ENCODE results near the gene WNT4.

The WNT4 gene

DNA sequence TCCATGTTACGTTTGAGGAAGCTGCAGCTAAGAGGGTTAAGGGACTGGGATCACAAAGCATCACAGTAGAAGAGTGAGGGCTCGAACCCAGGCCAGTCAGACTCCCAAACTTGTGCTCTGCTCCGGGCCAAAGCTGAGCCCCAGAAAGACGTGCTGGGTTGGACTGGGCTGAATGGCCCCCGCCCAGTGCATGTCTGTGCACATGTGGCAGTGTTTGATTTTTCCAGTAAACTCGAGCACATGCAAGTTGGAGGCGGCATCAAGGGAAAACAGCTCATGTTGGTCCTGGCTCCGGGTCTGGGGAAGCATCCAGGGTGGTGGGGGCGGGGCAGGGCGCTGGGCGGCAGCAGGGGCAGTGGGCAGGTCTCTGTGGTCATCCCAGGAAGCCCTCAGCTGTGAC, 39.8 kb upstream of the WNT4 start (continued):
- TF ChIP-seq, protein P1, sequence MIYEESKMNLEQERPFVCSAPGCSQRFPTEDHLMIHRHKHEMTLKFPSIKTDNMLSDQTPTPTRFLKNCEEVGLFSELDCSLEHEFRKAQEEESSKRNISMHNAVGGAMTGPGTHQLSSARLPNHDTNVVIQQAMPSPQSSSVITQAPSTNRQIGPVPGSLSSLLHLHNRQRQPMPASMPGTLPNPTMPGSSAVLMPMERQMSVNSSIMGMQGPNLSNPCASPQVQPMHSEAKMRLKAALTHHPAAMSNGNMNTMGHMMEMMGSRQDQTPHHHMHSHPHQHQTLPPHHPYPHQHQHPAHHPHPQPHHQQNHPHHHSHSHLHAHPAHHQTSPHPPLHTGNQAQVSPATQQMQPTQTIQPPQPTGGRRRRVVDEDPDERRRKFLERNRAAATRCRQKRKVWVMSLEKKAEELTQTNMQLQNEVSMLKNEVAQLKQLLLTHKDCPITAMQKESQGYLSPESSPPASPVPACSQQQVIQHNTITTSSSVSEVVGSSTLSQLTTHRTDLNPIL (CRISPR knock-in tag; IDR thresholded peaks at IDR 0.05; ENCODE audit: low read depth), result no peak
- TF ChIP-seq ISL1 (CRISPR knock-in tag; IDR thresholded peaks at IDR 0.05), result no peak
- TF ChIP-seq, protein P2, sequence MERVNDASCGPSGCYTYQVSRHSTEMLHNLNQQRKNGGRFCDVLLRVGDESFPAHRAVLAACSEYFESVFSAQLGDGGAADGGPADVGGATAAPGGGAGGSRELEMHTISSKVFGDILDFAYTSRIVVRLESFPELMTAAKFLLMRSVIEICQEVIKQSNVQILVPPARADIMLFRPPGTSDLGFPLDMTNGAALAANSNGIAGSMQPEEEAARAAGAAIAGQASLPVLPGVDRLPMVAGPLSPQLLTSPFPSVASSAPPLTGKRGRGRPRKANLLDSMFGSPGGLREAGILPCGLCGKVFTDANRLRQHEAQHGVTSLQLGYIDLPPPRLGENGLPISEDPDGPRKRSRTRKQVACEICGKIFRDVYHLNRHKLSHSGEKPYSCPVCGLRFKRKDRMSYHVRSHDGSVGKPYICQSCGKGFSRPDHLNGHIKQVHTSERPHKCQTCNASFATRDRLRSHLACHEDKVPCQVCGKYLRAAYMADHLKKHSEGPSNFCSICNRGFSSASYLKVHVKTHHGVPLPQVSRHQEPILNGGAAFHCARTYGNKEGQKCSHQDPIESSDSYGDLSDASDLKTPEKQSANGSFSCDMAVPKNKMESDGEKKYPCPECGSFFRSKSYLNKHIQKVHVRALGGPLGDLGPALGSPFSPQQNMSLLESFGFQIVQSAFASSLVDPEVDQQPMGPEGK (CRISPR knock-in tag; IDR thresholded peaks at IDR 0.05; ENCODE audit: borderline replicate concordance), result no peak
- TF ChIP-seq ZFP30 (CRISPR knock-in tag; IDR thresholded peaks at IDR 0.05), result no peak
- TF ChIP-seq OSR1 (CRISPR knock-in tag; IDR thresholded peaks at IDR 0.05), result no peak
- TF ChIP-seq ESRRG (CRISPR knock-in tag; IDR thresholded peaks at IDR 0.05), result no peak
- no peak for TF ChIP-seq ZNF8 (CRISPR knock-in tag; IDR thresholded peaks at IDR 0.05)

DNA sequence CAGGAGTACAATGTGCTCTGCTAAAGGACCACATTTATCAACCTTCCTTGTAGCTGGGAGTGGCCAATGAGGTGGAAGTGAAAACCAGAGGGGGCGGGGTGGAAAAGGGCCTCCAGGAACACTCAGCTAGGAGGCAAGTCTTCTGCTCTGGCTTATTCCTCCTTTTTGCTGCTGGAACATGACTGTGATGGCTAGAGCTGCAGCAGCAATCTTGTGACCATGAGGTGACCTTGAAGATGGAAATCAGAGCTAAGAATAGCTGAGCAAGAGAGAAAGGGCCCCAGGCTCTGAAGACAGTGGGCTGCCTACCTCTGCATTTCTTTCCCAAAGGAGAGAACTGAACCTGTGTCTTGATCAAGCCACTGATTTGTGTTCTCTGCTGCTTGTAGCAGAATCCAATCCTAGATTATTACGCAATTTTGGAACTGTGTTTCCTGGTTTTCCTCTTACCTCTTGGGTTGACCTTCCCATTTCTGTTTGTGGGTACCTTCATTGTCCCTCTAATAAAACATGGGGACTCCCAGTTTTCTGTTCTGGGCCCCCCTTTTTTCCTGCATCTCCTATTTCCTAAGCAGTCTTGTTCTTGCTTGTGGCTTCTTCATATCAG, 36.4 kb upstream of the WNT4 start:
- TF ChIP-seq, protein P1 (CRISPR knock-in tag; IDR thresholded peaks at IDR 0.05; ENCODE audit: low read depth), result no peak
- TF ChIP-seq BACH2 (CRISPR knock-in tag; IDR thresholded peaks at IDR 0.05; ENCODE audit: borderline replicate concordance), result no peak
- no peak for TF ChIP-seq CSDC2 (CRISPR knock-in tag; IDR thresholded peaks at IDR 0.05)
- TF ChIP-seq, protein P3, sequence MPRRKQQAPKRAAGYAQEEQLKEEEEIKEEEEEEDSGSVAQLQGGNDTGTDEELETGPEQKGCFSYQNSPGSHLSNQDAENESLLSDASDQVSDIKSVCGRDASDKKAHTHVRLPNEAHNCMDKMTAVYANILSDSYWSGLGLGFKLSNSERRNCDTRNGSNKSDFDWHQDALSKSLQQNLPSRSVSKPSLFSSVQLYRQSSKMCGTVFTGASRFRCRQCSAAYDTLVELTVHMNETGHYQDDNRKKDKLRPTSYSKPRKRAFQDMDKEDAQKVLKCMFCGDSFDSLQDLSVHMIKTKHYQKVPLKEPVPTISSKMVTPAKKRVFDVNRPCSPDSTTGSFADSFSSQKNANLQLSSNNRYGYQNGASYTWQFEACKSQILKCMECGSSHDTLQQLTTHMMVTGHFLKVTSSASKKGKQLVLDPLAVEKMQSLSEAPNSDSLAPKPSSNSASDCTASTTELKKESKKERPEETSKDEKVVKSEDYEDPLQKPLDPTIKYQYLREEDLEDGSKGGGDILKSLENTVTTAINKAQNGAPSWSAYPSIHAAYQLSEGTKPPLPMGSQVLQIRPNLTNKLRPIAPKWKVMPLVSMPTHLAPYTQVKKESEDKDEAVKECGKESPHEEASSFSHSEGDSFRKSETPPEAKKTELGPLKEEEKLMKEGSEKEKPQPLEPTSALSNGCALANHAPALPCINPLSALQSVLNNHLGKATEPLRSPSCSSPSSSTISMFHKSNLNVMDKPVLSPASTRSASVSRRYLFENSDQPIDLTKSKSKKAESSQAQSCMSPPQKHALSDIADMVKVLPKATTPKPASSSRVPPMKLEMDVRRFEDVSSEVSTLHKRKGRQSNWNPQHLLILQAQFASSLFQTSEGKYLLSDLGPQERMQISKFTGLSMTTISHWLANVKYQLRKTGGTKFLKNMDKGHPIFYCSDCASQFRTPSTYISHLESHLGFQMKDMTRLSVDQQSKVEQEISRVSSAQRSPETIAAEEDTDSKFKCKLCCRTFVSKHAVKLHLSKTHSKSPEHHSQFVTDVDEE (CRISPR knock-in tag; IDR thresholded peaks at IDR 0.05), result no peak
- TF ChIP-seq, protein P4, sequence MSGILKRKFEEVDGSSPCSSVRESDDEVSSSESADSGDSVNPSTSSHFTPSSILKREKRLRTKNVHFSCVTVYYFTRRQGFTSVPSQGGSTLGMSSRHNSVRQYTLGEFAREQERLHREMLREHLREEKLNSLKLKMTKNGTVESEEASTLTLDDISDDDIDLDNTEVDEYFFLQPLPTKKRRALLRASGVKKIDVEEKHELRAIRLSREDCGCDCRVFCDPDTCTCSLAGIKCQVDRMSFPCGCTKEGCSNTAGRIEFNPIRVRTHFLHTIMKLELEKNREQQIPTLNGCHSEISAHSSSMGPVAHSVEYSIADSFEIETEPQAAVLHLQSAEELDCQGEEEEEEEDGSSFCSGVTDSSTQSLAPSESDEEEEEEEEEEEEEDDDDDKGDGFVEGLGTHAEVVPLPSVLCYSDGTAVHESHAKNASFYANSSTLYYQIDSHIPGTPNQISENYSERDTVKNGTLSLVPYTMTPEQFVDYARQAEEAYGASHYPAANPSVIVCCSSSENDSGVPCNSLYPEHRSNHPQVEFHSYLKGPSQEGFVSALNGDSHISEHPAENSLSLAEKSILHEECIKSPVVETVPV (CRISPR knock-in tag; IDR thresholded peaks at IDR 0.05), result no peak
- TF ChIP-seq PPARA (CRISPR knock-in tag; IDR thresholded peaks at IDR 0.05; ENCODE audit: borderline replicate concordance), result no peak
- no peak for ATAC-seq

DNA sequence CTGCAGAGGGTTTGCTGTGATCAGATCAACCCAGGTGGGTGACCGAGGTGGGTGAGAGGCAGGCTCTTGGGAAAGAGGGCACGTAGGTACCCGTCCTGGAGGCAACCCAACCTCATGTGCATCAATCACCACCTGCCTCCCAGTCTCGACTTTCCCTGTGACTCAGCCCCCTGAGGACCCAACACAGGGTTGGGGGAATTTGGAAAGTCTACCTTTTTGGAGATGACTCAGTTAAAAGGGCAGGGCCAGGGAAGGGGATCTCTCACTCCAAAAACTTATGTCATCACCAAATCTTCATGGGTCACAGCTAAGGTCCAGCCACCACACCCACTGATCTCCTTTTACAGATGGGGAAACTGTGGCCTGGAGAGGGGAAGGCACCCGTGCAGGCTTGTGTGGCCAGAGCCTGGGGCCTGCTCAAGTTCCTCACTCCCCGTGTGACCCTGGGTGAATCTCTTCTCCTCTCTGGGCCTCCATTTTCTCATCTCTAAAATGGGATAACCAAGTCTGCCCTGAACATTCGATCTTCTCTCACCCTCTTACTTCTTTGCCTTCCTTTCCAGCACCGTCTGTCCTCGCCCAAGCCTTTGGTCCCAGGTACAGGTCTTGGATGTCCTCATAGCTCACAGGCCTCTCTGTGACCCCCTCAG, 34.6 kb upstream of the WNT4 start:
- ATAC-seq, result no peak
- TF ChIP-seq RARB (CRISPR knock-in tag; IDR thresholded peaks at IDR 0.05) (no peak), ISL1 (CRISPR knock-in tag; IDR thresholded peaks at IDR 0.05) (no peak), ZFP30 (CRISPR knock-in tag; IDR thresholded peaks at IDR 0.05) (no peak)

DNA sequence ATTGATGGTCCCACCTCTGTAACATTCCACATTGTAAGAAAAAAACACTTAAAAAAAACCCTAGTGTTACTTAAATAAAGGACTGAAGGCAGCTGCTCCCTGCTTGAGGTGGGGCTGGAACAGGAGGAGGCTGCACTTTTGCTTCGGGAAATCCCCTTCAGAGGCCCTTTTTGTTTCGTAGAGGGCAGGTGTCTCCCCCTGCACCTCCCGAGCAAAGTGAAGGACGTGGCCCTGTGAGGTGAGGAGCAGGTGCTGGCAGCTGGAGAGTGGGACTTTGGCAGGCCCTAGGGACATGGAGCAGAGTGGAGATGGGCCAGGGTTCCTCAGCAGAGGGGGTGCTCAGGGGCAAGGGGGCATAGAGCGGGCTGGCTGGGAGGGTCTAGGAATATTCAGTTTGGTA, 33.4 kb upstream of the WNT4 start:
- ATAC-seq, result no peak
- no peak for TF ChIP-seq ZC3H10 (CRISPR knock-in tag; IDR thresholded peaks at IDR 0.05)
- TF ChIP-seq TOX (CRISPR knock-in tag; IDR thresholded peaks at IDR 0.05; ENCODE audit: borderline replicate concordance), result no peak
- no peak for TF ChIP-seq BACH2 (CRISPR knock-in tag; IDR thresholded peaks at IDR 0.05; ENCODE audit: borderline replicate concordance)
- TF ChIP-seq, protein P1 (CRISPR knock-in tag; IDR thresholded peaks at IDR 0.05; ENCODE audit: low read depth), result no peak
- TF ChIP-seq TCF4 (CRISPR knock-in tag; IDR thresholded peaks at IDR 0.05; ENCODE audit: borderline replicate concordance), result no peak
- no peak for TF ChIP-seq ZNF565 (CRISPR knock-in tag; conservative IDR thresholded peaks at IDR 0.05; ENCODE audit: low read depth)
- TF ChIP-seq, protein P5, sequence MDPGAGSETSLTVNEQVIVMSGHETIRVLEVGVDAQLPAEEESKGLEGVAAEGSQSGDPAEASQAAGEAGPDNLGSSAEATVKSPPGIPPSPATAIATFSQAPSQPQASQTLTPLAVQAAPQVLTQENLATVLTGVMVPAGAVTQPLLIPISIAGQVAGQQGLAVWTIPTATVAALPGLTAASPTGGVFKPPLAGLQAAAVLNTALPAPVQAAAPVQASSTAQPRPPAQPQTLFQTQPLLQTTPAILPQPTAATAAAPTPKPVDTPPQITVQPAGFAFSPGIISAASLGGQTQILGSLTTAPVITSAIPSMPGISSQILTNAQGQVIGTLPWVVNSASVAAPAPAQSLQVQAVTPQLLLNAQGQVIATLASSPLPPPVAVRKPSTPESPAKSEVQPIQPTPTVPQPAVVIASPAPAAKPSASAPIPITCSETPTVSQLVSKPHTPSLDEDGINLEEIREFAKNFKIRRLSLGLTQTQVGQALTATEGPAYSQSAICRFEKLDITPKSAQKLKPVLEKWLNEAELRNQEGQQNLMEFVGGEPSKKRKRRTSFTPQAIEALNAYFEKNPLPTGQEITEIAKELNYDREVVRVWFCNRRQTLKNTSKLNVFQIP (CRISPR knock-in tag; IDR thresholded peaks at IDR 0.05; ENCODE audit: borderline replicate concordance, low read depth), result no peak
- TF ChIP-seq RARB (CRISPR knock-in tag; IDR thresholded peaks at IDR 0.05), result no peak
- no peak for TF ChIP-seq PPARA (CRISPR knock-in tag; IDR thresholded peaks at IDR 0.05; ENCODE audit: borderline replicate concordance)
- TF ChIP-seq ESRRG (CRISPR knock-in tag; IDR thresholded peaks at IDR 0.05), result no peak
- TF ChIP-seq ZNF8 (CRISPR knock-in tag; IDR thresholded peaks at IDR 0.05), result no peak

All from SK-N-SH treated with all-trans-retinoic acid at 6 μM for 48 hours (cell line).